Measurements from ENCODE around the gene SLC16A7.

The SLC16A7 gene

GRCh38 chr12:59624732-59625460 lies 29.1 kb downstream of the SLC16A7 start:
- no peak for DNase-seq

GRCh38 chr12:59626382-59626781 lies 30.6 kb downstream of the SLC16A7 start:
- no peak for DNase-seq

GRCh38 chr12:59627582-59627981 lies 31.8 kb downstream of the SLC16A7 start:
- DNase-seq: no peak

GRCh38 chr12:59629890-59630289 lies 34.1 kb downstream of the SLC16A7 start:
- DNase-seq: no peak

- DNase-seq: no peak
Observed at GRCh38 chr12:59632408-59632807, 36.6 kb downstream of the SLC16A7 start.

GRCh38 chr12:59634254-59634653 lies 38.4 kb downstream of the SLC16A7 start:
- no peak for DNase-seq

GRCh38 chr12:59636945-59637691 lies 41.3 kb downstream of the SLC16A7 start:
- DNase-seq: no peak

GRCh38 chr12:59637692-59638070 lies 41.9 kb downstream of the SLC16A7 start:
- no peak for DNase-seq

- no peak for DNase-seq
Observed at GRCh38 chr12:59643550-59643949, 47.7 kb downstream of the SLC16A7 start.

GRCh38 chr12:59645242-59645641 lies 49.4 kb downstream of the SLC16A7 start:
- DNase-seq: no peak

- no peak for DNase-seq
Observed at GRCh38 chr12:59646636-59647035, 50.8 kb downstream of the SLC16A7 start.

- DNase-seq: no peak
Observed at GRCh38 chr12:59649203-59649602, 53.4 kb downstream of the SLC16A7 start.

GRCh38 chr12:59650588-59651228 lies 54.9 kb downstream of the SLC16A7 start:
- no peak for DNase-seq

GRCh38 chr12:59651229-59651920 lies 55.5 kb downstream of the SLC16A7 start:
- DNase-seq: no peak

- DNase-seq: no peak
Observed at GRCh38 chr12:59652130-59652529, 56.3 kb downstream of the SLC16A7 start.

GRCh38 chr12:59654061-59654460 lies 58.2 kb downstream of the SLC16A7 start:
- no peak for DNase-seq

GRCh38 chr12:59657266-59657665 lies 61.4 kb downstream of the SLC16A7 start:
- no peak for DNase-seq

- DNase-seq: no peak
Observed at GRCh38 chr12:59657711-59658110, 61.9 kb downstream of the SLC16A7 start.

- no peak for DNase-seq
Observed at GRCh38 chr12:59660148-59660547, 64.3 kb downstream of the SLC16A7 start.

GRCh38 chr12:59660921-59661597 lies 65.2 kb downstream of the SLC16A7 start:
- DNase-seq: no peak

GRCh38 chr12:59664495-59664894 lies 68.7 kb downstream of the SLC16A7 start:
- DNase-seq: no peak

GRCh38 chr12:59665701-59666100 lies 69.9 kb downstream of the SLC16A7 start:
- DNase-seq: no peak

- no peak for DNase-seq
Observed at GRCh38 chr12:59668674-59669073, 72.8 kb downstream of the SLC16A7 start.

Measured in activated CD8-positive, alpha-beta memory T cell treated with anti-CD3 and anti-CD28 coated beads, Interleukin-2, amount 50 U/mL, for 4 hours (primary cell).